ENCODE measurements around the gene ATAD3C.
"Not testable (repeated sequence)": the region's sequence is repeated elsewhere in the genome, so short reads cannot be mapped to it uniquely, and the experiment has no call there.

ATAD3C gene

DNA sequence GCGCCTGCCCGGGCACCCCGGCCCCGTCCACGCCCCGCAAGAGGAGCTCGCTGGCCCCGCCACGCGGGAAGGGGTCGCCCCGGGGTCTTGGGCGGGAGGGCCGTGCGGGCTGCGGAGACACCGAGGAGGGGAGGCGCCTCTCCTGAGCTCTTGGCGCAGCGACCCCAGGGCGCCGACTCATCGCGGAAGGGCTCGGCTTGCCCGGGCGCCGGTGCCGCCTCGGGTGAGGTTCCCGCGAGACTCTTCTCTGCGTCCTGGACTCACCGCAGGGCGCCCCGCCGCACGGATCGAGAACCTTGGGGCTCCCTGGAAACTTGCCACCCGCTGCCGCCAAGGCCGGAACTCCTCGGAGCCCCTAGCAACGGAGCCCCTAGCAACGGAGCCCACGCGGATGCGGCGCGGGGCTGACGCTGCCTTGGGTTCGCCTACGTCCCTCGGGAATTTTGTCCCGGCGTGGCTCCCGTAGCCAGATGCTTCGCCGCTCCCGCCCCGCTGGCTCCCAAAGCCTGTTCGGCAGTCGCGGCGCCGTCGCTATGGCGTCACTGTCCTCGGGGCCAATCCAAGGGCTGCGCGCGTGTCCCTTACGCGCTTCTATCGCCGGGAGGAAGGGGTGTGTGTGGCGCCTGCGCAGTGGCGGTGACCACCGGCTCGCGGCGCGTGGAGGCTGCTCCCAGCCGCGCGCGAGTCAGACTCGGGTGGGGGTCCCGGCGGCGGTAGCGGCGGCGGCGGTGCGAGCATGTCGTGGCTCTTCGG lies 62.2 kb downstream of the ATAD3C start, which contains the start of gene ATAD3A:
ATAD3A (plus strand) TSS at position 630 of the 753 bp plus-strand sequence; CDS start at position 737, 107 bp downstream.
- DNase-seq = peak; percentile 69

DNA sequence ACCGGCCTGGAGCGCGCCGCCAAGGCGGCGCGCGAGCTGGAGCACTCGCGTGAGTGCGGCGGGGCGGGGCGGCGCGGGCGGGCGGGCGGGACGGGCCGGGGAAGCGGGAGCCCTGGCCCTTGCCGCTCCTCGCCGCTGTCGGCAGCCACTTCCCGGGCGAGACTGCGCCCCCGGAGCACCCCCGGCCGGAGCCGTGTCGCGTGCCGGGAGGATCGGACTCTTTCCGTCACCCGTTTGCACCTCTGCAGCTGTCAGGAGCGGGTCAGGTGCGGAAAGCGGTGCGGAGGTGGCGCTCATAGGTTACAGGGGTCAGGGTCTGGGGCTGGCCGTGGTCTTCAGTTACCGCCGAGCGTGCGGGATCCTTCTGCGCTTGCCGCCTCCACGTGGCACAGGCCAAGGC lies 62.9 kb downstream of the ATAD3C start:
- DNase-seq = not testable (repeated sequence)

DNA sequence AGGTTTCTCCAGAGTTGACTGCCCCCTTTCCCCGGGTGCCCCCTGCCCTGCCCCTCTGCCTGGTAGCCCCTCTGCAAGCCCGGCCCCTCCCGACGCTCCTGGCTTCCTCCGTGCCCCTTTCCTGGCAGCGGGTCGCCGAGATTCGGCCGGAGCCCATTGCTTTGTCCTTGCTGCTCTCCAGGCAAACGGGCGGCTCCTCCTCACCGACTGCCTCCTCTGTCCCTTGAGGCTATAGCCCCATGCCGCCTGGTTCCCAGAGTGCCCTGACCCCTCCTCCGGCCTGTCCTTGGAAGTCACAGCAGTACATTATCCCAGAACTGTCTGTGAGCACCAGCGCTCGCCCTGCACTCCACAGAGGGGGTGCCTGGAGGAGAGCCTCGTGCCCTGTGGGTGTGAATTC lies 64.2 kb downstream of the ATAD3C start:
- DNase-seq = not testable (repeated sequence)

DNA sequence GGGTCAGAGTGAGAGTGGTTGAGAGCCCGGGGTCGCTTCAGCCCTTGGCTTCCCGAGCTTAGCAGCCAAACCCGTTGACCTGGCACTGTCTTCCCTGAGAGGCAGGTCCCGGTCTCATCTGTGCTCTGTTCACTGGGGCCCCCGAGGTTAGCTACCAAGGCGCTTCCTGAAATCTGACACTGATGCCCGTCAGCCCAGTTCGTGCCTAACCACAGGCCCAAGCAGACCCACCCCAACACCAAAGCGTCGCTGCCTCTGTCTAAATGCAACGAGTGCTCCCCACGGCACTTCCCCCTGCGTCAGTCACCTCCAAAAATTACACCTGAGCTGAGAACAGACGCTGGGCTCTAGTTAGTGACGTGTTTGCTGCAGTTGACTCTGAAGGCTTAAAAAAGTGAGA lies 64.9 kb downstream of the ATAD3C start:
- DNase-seq = not testable (repeated sequence)

DNA sequence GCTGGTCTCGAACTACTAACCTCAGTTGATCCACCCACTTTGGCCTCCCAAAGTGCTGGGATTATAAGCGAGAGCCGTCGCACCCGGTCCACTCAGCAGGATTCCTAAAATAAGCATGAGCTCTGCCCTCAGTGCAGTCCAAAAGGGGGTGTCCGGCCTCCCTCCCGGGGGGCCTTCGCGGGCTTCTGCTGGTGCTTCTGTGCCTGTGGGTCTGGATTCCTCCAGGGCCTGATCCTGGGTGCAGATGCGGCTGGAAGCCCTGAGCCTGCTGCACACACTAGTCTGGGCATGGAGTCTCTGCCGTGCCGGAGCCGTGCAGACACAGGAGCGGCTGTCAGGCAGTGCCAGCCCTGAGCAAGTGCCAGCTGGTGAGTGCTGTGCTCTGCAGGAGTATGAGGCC lies 67.4 kb downstream of the ATAD3C start:
- DNase-seq = not testable (repeated sequence)

DNA sequence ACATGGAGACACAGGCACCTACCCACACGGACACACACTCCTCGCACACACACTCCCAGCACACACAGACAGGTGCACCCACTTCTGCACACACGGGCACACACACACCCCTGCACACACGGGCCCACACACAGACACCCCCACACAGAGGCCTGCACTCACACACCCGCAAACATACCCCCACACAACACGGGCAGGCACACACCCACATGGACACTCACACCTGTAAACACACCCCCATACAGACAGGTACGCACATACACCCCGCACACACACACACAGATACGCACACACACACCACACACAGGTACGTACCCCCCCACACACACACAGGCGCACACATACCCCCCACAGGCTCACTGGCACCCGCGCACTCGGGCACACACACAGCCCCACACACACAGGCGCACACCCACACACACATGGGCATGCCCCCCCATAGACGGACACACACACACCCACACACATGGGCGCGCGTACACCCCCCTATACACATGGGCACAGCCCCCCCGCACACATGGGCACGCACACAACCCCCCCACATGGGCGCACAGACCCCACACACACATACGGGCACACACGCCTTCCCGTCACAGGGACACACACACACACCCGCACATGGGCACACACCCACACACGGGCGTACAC lies 68.6 kb downstream of the ATAD3C start:
- DNase-seq = no peak

DNA sequence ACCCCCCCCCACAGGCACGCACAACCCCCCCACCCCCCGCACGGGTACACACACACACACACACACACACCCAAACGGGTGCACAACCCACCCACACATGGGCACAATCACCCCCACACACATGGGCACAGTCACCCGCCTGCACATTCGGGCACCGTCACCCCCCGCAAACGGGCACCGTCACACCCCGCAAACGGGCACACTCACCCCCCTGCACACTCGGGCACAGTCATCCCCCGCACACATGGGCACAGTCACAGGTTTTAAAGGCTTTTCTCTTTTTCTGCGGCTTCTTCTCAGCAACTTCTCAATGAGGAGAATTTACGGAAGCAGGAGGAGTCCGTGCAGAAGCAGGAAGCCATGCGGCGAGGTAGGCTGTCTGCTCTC lies 69.1 kb downstream of the ATAD3C start:
- DNase-seq = not testable (repeated sequence)

All from NCI-H187 treated with DMSO at 0.1 percent for 48 hours (cell line).